ENCODE data around the gene ZBTB34.

Gene ZBTB34

GRCh38 chr9:126891676-126892075 lies 31.2 kb downstream of the ZBTB34 start:
- no peaks in the 10 kb centered on the region for H3K27me3 ChIP-seq (ENCODE audit: low read length)
- H3K36me3 ChIP-seq (ENCODE audit: low read length): no peaks in the 10 kb centered on the region
- H3K27ac ChIP-seq (ENCODE audit: low read depth, low read length): no peak overlapping the region
- H3K79me2 ChIP-seq (ENCODE audit: insufficient read depth, low read length): no peaks in the 10 kb centered on the region
- H3K9me3 ChIP-seq (ENCODE audit: insufficient read depth, low read length): no peaks in the 10 kb centered on the region
- H2AFZ ChIP-seq (ENCODE audit: low read depth, low read length, severe bottlenecking): no peak overlapping the region
- no peak overlapping the region for H3K4me3 ChIP-seq (ENCODE audit: insufficient read depth, low read length, poor library complexity, severe bottlenecking)
- no peaks in the 10 kb centered on the region for H4K20me1 ChIP-seq (ENCODE audit: low read depth, low read length)
- H3F3A ChIP-seq (ENCODE audit: insufficient read depth): no peaks in the 10 kb centered on the region
- TF ChIP-seq CTCF (IDR thresholded peaks at IDR 0.05; ENCODE audit: insufficient read depth, low read length, poor library complexity, severe bottlenecking) (no peak), EZH2phosphoT487 (conservative IDR thresholded peaks at IDR 0.05; ENCODE audit: low read length) (no peak)
- no peak overlapping the region for H3K4me2 ChIP-seq (ENCODE audit: low read depth, low read length, poor library complexity, severe bottlenecking)
- no peaks in the 10 kb centered on the region for H3K9me2 ChIP-seq (replicated peaks; ENCODE audit: insufficient read depth, low read length)
- H3K9ac ChIP-seq (ENCODE audit: low read length): no peak overlapping the region

- Histone ChIP-seq H3K9me2 (replicated peaks; ENCODE audit: insufficient read depth, low read length) (no peaks in the 10 kb centered on the region), H3F3A (ENCODE audit: insufficient read depth) (no peaks in the 10 kb centered on the region), H3K79me2 (ENCODE audit: insufficient read depth, low read length) (no peaks in the 10 kb centered on the region), H3K36me3 (ENCODE audit: low read length) (no peaks in the 10 kb centered on the region), H3K27ac (ENCODE audit: low read depth, low read length) (no peak overlapping the region), H3K27me3 (ENCODE audit: low read length) (no peaks in the 10 kb centered on the region), H3K4me2 (ENCODE audit: low read depth, low read length, poor library complexity, severe bottlenecking) (no peak overlapping the region), H3K4me3 (ENCODE audit: insufficient read depth, low read length, poor library complexity, severe bottlenecking) (no peak overlapping the region), H2AFZ (ENCODE audit: low read depth, low read length, severe bottlenecking) (no peak overlapping the region), H3K9ac (ENCODE audit: low read length) (no peak overlapping the region), H4K20me1 (ENCODE audit: low read depth, low read length) (no peaks in the 10 kb centered on the region), H3K9me3 (ENCODE audit: insufficient read depth, low read length) (no peaks in the 10 kb centered on the region)
- TF ChIP-seq EZH2phosphoT487 (conservative IDR thresholded peaks at IDR 0.05; ENCODE audit: low read length) (no peak), CTCF (IDR thresholded peaks at IDR 0.05; ENCODE audit: insufficient read depth, low read length, poor library complexity, severe bottlenecking) (no peak)
These were observed 32.6 kb downstream of the ZBTB34 start for GRCh38 chr9:126893079-126893478.

- no peaks in the 10 kb centered on the region for H3K9me3 ChIP-seq (ENCODE audit: insufficient read depth, low read length)
- H3K4me2 ChIP-seq (ENCODE audit: low read depth, low read length, poor library complexity, severe bottlenecking): no peak overlapping the region
- no peaks in the 10 kb centered on the region for H3K9me2 ChIP-seq (replicated peaks; ENCODE audit: insufficient read depth, low read length)
- H4K20me1 ChIP-seq (ENCODE audit: low read depth, low read length): no peaks in the 10 kb centered on the region
- no peak overlapping the region for H3K4me3 ChIP-seq (ENCODE audit: insufficient read depth, low read length, poor library complexity, severe bottlenecking)
- TF ChIP-seq EZH2phosphoT487 (conservative IDR thresholded peaks at IDR 0.05; ENCODE audit: low read length) (no peak), CTCF (IDR thresholded peaks at IDR 0.05; ENCODE audit: insufficient read depth, low read length, poor library complexity, severe bottlenecking) (no peak)
- H3F3A ChIP-seq (ENCODE audit: insufficient read depth): no peaks in the 10 kb centered on the region
- no peaks in the 10 kb centered on the region for H3K27me3 ChIP-seq (ENCODE audit: low read length)
- no peaks in the 10 kb centered on the region for H3K36me3 ChIP-seq (ENCODE audit: low read length)
- no peak overlapping the region for H2AFZ ChIP-seq (ENCODE audit: low read depth, low read length, severe bottlenecking)
- H3K9ac ChIP-seq (ENCODE audit: low read length): no peak overlapping the region
- H3K79me2 ChIP-seq (ENCODE audit: insufficient read depth, low read length): no peaks in the 10 kb centered on the region
- H3K27ac ChIP-seq (ENCODE audit: low read depth, low read length): no peak overlapping the region
These were observed 33.7 kb downstream of the ZBTB34 start for GRCh38 chr9:126894052-126894603.
